ENCODE measurements around the gene NKG7. TPM values are rescaled to one million over a fixed set of nuclear protein-coding genes. Genes with fewer than 3 reads are reported as not detected.
"Not testable (repeated sequence)": the region's sequence is repeated elsewhere in the genome, so short reads cannot be mapped to it uniquely, and the experiment has no call there.

NKG7 gene
- not detected in 2 replicates for total RNA-seq (2014; rRNA removed; shearing (Covaris generic))

DNA sequence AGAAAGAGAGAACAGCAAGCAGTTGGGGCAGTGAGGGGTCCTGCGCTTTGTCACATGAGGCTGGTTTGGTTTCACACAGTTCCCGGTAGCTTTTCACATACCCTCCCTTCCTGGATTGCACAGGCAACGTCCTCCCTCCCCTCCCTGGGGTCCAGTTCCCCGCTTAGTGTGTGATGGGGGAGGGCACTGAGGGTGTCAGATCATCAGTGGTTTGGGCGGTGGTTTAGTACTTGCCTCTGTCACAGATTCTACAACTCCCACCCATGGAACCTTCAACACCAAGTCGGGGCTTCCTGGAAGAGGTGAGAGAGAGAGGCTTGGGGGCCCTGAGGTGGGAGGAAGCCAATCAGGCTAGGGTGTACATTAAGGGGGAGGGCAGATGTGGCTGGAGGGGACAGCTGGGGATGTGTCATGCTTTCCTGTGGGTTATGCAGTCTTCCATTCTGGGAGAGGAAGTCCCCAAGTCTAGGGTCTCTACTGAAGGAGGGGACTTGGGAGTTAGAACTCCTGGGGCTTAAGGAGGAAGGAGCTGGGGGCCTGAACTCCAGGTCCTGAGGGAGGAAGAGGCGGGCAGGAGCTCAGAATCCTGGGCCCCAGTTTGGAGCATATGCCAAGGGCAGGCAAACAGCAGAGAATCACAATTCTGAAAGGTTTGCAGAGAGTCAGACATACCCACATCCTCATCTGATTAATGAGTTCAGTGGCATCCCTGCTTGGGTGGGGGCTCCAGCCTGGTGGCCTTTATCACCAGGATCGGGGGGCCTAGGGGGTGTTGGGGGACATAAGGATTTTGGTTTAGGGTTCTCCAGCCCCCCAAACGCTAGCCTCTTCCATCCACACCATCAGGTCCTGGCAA lies at the start of gene NKG7:
TSS of gene NKG7 (minus strand) at position 6 of the 856 bp plus-strand sequence. CDS start 119 bp downstream, outside the sequence.
- in situ Hi-C loops (cut with HindIII; ENCODE audit: low sequenced_read_pairs) = no loop called here
- DNase-seq (ENCODE audit: low spot score) = no peak

DNA sequence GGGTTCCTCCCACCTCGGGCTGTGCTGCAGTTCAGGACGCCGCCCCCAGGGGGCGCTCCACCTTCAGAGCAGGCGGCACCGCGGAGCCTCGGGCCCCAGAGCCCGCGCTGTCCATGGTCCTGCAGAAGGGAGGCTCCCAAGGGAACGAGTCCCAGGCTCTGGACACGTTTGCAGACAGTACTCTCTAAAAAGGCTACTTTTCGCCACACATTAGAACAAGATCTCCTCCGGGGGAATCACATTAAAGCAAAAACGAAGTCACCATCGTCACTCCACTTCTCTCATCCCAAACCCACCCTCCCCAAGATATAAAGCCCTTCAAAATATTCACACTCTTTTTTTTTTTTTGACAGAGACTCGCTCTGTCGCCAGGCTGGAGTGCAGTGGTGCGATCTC lies 49.6 kb upstream of the NKG7 start:
- DNase-seq (ENCODE audit: low spot score) = peak; percentile 41
- in situ Hi-C loops (cut with HindIII; ENCODE audit: low sequenced_read_pairs) = no loop called here

- in situ Hi-C loops (cut with HindIII; ENCODE audit: low sequenced_read_pairs) = no loop called here
- DNase-seq (ENCODE audit: low spot score) = no peak
Measured at GRCh38 chr19:51421229-51422052, 49.0 kb upstream of the NKG7 start.

DNA sequence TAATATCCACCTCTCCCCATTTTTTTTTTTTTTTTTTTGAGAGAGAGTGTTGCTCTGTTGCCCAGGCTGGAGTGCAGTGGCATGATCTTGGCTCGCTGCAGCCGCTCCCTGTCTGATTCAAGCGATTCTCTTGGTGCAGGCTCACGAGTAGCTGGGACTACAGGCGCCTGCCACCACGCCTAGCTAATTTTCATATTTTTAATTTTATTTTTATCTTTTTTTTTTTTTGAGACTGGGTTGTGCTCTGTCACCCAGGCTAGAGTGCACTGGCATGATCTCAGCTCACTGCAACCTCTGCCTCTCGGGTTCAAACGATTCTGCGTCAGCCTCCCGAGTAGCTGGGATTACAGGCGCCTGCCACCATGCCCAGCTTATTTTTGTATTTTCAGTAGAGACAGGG lies 48.1 kb upstream of the NKG7 start:
- DNase-seq (ENCODE audit: low spot score); in situ Hi-C loops (cut with HindIII; ENCODE audit: low sequenced_read_pairs): not testable (repeated sequence)

- no peak for DNase-seq (ENCODE audit: low spot score)
- in situ Hi-C loops (cut with HindIII; ENCODE audit: low sequenced_read_pairs) = no loop called here
Measured at GRCh38 chr19:51418707-51419106, 46.3 kb upstream of the NKG7 start.

DNA sequence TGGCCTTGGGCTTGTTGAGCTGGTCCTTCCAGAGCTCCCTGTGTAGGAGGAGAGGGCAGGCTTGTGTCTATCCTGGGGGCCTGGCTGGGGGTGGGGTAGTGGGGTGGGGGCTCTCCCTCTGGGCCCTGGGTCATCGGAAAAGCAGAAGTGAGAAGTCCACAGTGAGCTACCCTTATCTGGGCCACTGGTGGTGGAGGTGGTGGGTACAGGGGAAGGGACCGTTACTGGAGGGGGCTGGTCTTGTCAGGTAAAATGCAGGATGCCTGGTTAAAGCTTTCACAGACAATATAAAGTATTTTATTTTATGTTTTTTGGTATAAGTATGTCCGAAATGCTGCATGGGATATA lies 45.3 kb upstream of the NKG7 start:
- no peak for DNase-seq (ENCODE audit: low spot score)
- in situ Hi-C loops (cut with HindIII; ENCODE audit: low sequenced_read_pairs) = no loop called here

GRCh38 chr19:51417107-51417809 lies 44.8 kb upstream of the NKG7 start, which contains the start of gene SIGLEC10:
Gene SIGLEC10, minus strand, starts transcription at chr19:51417642. Its CDS starts 61 bp downstream, at chr19:51417581.
- in situ Hi-C loops (cut with HindIII; ENCODE audit: low sequenced_read_pairs) = no loop called here
- no peak for DNase-seq (ENCODE audit: low spot score)

DNA sequence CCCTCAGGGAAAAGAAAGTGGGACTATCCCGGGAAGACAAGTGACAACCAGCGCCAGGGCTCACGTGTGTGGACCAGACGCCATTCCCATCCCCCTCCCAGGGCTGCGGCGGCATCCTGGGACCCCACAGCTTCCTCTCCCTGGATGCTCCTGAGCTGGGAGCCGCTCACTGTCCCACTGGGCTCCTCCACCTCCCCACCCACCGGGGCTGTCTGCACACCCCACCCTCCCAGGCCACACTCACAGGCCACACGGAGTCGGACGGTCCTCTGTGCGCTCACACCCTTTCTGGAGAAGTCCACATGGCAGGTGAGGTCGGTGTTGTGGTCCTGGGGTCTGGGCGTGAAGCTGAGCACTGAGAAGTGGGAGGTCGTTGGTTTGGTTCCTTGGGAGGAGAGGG lies 44.0 kb upstream of the NKG7 start:
- in situ Hi-C loops (cut with HindIII; ENCODE audit: low sequenced_read_pairs) = not testable (repeated sequence)

DNA sequence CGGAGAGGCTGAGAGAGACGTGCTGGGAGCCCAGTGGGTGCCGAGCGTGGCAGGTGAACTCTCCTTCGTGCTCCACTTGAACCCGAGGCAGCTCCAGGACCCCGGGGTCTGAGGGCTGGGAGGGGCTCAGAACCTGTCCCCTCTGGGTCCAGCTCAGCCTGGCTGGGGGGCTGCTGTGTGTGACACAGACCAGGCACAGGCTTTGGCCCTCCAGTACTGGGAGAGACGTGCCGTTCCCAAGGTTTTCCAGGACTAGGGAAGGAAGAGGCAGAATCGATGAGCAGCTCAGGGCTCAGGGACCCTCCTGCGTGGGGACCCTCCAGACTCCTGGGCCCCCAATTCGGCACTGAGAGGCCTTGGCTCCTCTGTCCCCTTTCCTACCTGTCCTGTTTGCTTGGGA lies 42.7 kb upstream of the NKG7 start:
- in situ Hi-C loops (cut with HindIII; ENCODE audit: low sequenced_read_pairs) = no loop called here

More for the DNA sequence above, 44.0 kb upstream of the NKG7 start:
- DNase-seq (ENCODE audit: low spot score) = not testable (repeated sequence)

GRCh38 chr19:51410950-51411748 lies 38.7 kb upstream of the NKG7 start:
- DNase-seq (ENCODE audit: low spot score) = no peak
- in situ Hi-C loops (cut with HindIII; ENCODE audit: low sequenced_read_pairs) = no loop called here

More for the DNA sequence above, 42.7 kb upstream of the NKG7 start:
- DNase-seq (ENCODE audit: low spot score) = no peak

GRCh38 chr19:51407511-51408131 lies 35.2 kb upstream of the NKG7 start:
- DNase-seq (ENCODE audit: low spot score) = peak; percentile 41
- in situ Hi-C loops (cut with HindIII; ENCODE audit: low sequenced_read_pairs) = no loop called here

DNA sequence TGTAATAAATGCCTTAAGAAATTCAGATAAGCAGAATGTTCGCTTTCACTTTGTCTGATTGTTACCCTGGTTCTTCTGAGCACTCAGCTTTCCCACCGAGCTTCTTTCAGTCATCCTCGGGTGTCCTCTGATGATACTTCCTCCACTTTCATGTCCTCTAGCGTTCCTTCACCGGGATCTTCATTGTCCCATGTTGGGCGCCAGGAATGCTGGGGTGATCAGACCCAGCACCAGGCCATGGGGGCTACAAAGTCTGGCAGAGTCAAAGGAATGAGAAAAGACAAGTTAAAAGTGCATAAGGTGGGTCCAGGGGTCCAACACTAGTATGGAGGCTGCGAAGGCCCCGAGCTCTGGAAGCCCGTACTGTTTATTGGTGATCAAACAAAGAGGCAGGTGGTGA lies 29.7 kb upstream of the NKG7 start:
- in situ Hi-C loops (cut with HindIII; ENCODE audit: low sequenced_read_pairs) = no loop called here
- no peak for DNase-seq (ENCODE audit: low spot score)

- in situ Hi-C loops (cut with HindIII; ENCODE audit: low sequenced_read_pairs); DNase-seq (ENCODE audit: low spot score): not testable (repeated sequence)
Measured at GRCh38 chr19:51399936-51400335, 27.5 kb upstream of the NKG7 start.

DNA sequence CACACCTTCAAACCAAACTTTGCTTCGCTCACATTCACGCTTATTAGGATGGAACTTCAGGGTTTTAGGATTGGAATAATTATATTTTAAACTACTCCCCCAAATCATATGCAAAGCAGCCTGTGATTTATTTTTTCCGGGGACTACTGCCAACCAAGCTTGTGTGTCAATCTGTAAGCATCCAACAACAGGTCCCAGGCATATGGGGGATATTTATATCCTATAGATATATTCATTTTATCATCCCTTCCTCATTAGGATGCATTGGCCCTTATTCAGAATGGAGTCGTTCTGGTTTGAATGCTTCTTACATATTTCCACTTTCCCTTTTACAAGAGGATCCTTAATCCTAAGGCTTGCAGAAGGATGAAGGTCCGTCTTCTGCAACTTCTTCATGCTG lies 26.8 kb upstream of the NKG7 start:
- in situ Hi-C loops (cut with HindIII; ENCODE audit: low sequenced_read_pairs) = no loop called here
- no peak for DNase-seq (ENCODE audit: low spot score)

DNA sequence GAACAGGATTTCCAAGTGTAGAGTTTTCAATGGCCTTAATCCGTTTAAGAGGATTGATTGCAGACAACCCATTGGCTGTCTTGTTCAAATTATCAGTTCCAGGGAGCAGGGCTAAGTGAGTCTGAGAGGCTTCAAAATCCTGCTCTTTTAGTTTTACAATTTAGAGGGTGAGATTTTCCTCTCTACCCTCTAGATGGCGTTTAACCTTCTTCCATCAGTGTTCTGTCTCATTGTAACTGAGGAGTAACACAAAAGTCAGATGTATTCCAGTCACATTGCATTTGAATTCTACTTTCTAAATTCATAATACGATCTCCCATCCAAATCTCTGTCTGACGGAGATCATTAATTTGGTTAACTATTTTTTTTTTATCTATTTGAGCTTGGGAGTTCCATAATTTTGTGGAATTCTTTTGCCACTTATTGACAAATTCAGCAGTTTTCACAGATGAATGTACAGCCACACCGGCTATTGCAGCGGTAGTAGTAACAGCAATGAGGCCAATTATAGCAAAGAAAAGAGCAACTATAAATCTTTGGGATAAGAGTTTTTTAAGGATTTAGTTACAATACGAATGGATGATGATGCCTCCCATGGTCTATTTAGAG lies 25.7 kb upstream of the NKG7 start:
- DNase-seq (ENCODE audit: low spot score) = peak; percentile 54
- in situ Hi-C loops (cut with HindIII; ENCODE audit: low sequenced_read_pairs) = no loop called here

GRCh38 chr19:51397453-51397852 lies 25.0 kb upstream of the NKG7 start:
- in situ Hi-C loops (cut with HindIII; ENCODE audit: low sequenced_read_pairs); DNase-seq (ENCODE audit: low spot score): not testable (repeated sequence)

DNA sequence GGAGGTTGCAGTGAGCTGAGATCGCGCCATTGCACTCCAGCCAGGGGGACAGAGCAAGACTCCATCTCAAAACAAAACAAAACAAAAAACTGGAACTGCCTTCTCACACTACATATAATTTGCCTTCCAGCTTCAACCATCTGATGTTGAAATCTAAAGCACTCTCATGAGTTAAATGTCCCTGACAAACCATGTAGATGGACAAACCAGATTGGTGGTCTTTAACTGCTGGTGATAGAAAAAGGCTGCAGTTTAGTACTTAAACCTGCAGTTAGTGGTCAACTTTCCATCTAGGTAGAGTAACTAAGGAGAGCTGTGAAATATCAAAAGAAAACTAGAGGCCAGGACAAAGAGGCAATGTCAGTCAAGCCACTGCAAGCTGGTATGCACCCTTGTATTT lies 23.7 kb upstream of the NKG7 start:
- no peak for DNase-seq (ENCODE audit: low spot score)
- in situ Hi-C loops (cut with HindIII; ENCODE audit: low sequenced_read_pairs) = no loop called here

Measured in G401 (cell line).